Activated CD4-positive, alpha-beta T cell treated with anti-CD3 and anti-CD28 coated beads, Interleukin-2, amount 10 ng/mL, durations not matched to agents 24 days and 14 days (primary cell): ENCODE measurements around the gene MTRF1. TPM values are rescaled to one million over a fixed set of nuclear protein-coding genes. Genes with fewer than 3 reads are reported as not detected.

Experiments used
- DNase-seq: peaks from one replicate; pipeline ENCODE4 v3.0.0; 2022
- H3K27ac Mint-ChIP-seq: one replicate; pipeline ENCODE4 v1.8.0; 2022; ENCODE audit warnings: mild to moderate bottlenecking, mixed read lengths
- H3K27me3 Mint-ChIP-seq: one replicate; pipeline ENCODE4 v1.8.0; 2022; ENCODE audit warnings: mixed read lengths
- H3K36me3 Mint-ChIP-seq: one replicate; pipeline ENCODE4 v1.8.0; 2022; ENCODE audit warnings: low read depth, mild to moderate bottlenecking, mixed read lengths
- H3K4me1 Mint-ChIP-seq: one replicate; pipeline ENCODE4 v1.8.0; 2021; ENCODE audit warnings: mixed read lengths
- H3K4me3 Mint-ChIP-seq: one replicate; pipeline ENCODE4 v1.8.0; 2022; ENCODE audit warnings: mild to moderate bottlenecking, moderate library complexity, mixed read lengths
- H3K9me3 Mint-ChIP-seq: one replicate; pipeline ENCODE4 v1.8.0; 2021; ENCODE audit warnings: mixed read lengths
- intact Hi-C: fragments of 100-400 bp; cut with micrococcal nuclease; formaldehyde crosslinking; loops from one replicate; pipeline ENCODE4 v1.15.1; 2023
- total RNA-seq: library from RNA; stranded (reverse); gene quantifications from 2 replicates; pipeline ENCODE4 v1.2.3, GENCODE V29; 2022

Gene MTRF1
- total RNA-seq: 20.1 and 20.6 TPM in 2 replicates

GRCh38 chr13:41263261-41263971 is at the start of gene MTRF1:
Gene MTRF1 (minus strand): TSS chr13:41263576. CDS start chr13:41260907, 2,669 bp downstream.
- H3K36me3 Mint-ChIP-seq: peaks cover 17% of the 10 kb centered on the region
- H3K27ac Mint-ChIP-seq: peak within 1 kb of the TSS; percentile 100
- intact Hi-C loops: loop anchor here (1.0 kb wide), 4 partner anchors 48 to 202 kb away; partner anchors contain the start of genes KBTBD6, KBTBD7, NAA16 and WBP4
- peak within 1 kb of the TSS; percentile 98 for H3K4me3 Mint-ChIP-seq
- H3K4me1 Mint-ChIP-seq: peaks cover 8% of the 10 kb centered on the region
- peaks cover 4% of the 10 kb centered on the region for H3K9me3 Mint-ChIP-seq
- peak; percentile 94 for DNase-seq
- H3K27me3 Mint-ChIP-seq: no peaks in the 10 kb centered on the region

- intact Hi-C loops: loop anchor here (2.0 to 10.0 kb wide), 5 partner anchors 44 to 1679 kb away; partner anchors contain the start of genes DGKH, EPSTI1 and KBTBD6
- DNase-seq: no peak
- peaks cover 10% of the 10 kb centered on the region for H3K36me3 Mint-ChIP-seq
- no peaks in the 10 kb centered on the region for H3K9me3 Mint-ChIP-seq
- H3K27me3 Mint-ChIP-seq: no peaks in the 10 kb centered on the region
- H3K4me1 Mint-ChIP-seq: peaks cover 41% of the 10 kb centered on the region
- H3K27ac Mint-ChIP-seq: no peak overlapping the region
- H3K4me3 Mint-ChIP-seq: peak overlapping the region; percentile 94
Measured at GRCh38 chr13:41313117-41313516, 49.7 kb upstream of the MTRF1 start.

GRCh38 chr13:41312176-41312500 is 48.8 kb upstream of the MTRF1 start:
- intact Hi-C loops: loop anchor here (2.0 to 10.0 kb wide), 5 partner anchors 45 to 1680 kb away; partner anchors contain the start of genes DGKH, EPSTI1 and KBTBD6
- Mint-ChIP-seq H3K4me3 (peak overlapping the region; percentile 94), H3K27me3 (no peaks in the 10 kb centered on the region), H3K27ac (peak overlapping the region; percentile 92), H3K36me3 (peaks cover 4% of the 10 kb centered on the region), H3K9me3 (no peaks in the 10 kb centered on the region), H3K4me1 (peaks cover 41% of the 10 kb centered on the region)
- DNase-seq: peak; percentile 75

GRCh38 chr13:41311406-41312175 is 48.2 kb upstream of the MTRF1 start:
- Mint-ChIP-seq H3K27ac (peak overlapping the region; percentile 93), H3K9me3 (no peaks in the 10 kb centered on the region), H3K27me3 (no peaks in the 10 kb centered on the region), H3K36me3 (peaks cover 3% of the 10 kb centered on the region), H3K4me1 (peaks cover 37% of the 10 kb centered on the region), H3K4me3 (peak overlapping the region; percentile 94)
- peak; percentile 88 for DNase-seq
- intact Hi-C loops: loop anchor here (1.0 to 10.0 kb wide), 9 partner anchors 46 to 1681 kb away; partner anchors contain the start of genes DGKH, EPSTI1, KBTBD6 and KBTBD7

GRCh38 chr13:41310963-41311405 is 47.6 kb upstream of the MTRF1 start, which contains the start of gene NAA16:
Gene NAA16 (plus strand): TSS chr13:41311267. CDS start chr13:41311529, 262 bp downstream.
- Mint-ChIP-seq H3K9me3 (no peaks in the 10 kb centered on the region), H3K4me1 (peaks cover 37% of the 10 kb centered on the region), H3K27me3 (no peaks in the 10 kb centered on the region), H3K4me3 (peak within 1 kb of the TSS; percentile 94), H3K36me3 (peaks cover 3% of the 10 kb centered on the region), H3K27ac (peak within 1 kb of the TSS; percentile 93)
- intact Hi-C loops: loop anchor here (1.0 to 10.0 kb wide), 8 partner anchors 46 to 1681 kb away; partner anchors contain the start of genes DGKH, EPSTI1, KBTBD7 and MTRF1
- peak; percentile 98 for DNase-seq

GRCh38 chr13:41307884-41308640 is 44.7 kb upstream of the MTRF1 start:
- H3K4me3 Mint-ChIP-seq: no peak overlapping the region
- peaks cover 3% of the 10 kb centered on the region for H3K36me3 Mint-ChIP-seq
- H3K27me3 Mint-ChIP-seq: peaks cover 10% of the 10 kb centered on the region
- no peak for DNase-seq
- H3K4me1 Mint-ChIP-seq: peaks cover 17% of the 10 kb centered on the region
- no peaks in the 10 kb centered on the region for H3K9me3 Mint-ChIP-seq
- intact Hi-C loops: no loop called here
- no peak overlapping the region for H3K27ac Mint-ChIP-seq

GRCh38 chr13:41306271-41307145 is 43.1 kb upstream of the MTRF1 start:
- DNase-seq: no peak
- Mint-ChIP-seq H3K4me3 (no peak overlapping the region), H3K4me1 (peaks cover 12% of the 10 kb centered on the region), H3K27ac (no peak overlapping the region), H3K27me3 (peaks cover 12% of the 10 kb centered on the region), H3K9me3 (no peaks in the 10 kb centered on the region), H3K36me3 (no peaks in the 10 kb centered on the region)
- intact Hi-C loops: no loop called here

- H3K36me3 Mint-ChIP-seq: no peaks in the 10 kb centered on the region
- no peak overlapping the region for H3K27ac Mint-ChIP-seq
- peaks cover 12% of the 10 kb centered on the region for H3K27me3 Mint-ChIP-seq
- intact Hi-C loops: no loop called here
- no peak overlapping the region for H3K4me3 Mint-ChIP-seq
- peaks cover 3% of the 10 kb centered on the region for H3K4me1 Mint-ChIP-seq
- DNase-seq: peak; percentile 43
- no peaks in the 10 kb centered on the region for H3K9me3 Mint-ChIP-seq
Measured at GRCh38 chr13:41304551-41304950, 41.2 kb upstream of the MTRF1 start.

- no peaks in the 10 kb centered on the region for H3K9me3 Mint-ChIP-seq
Measured at GRCh38 chr13:41302743-41303142, 39.4 kb upstream of the MTRF1 start.

GRCh38 chr13:41299316-41300094 is 36.1 kb upstream of the MTRF1 start:
- H3K4me3 Mint-ChIP-seq: no peak overlapping the region
- no peaks in the 10 kb centered on the region for H3K36me3 Mint-ChIP-seq
- DNase-seq: no peak
- H3K27ac Mint-ChIP-seq: no peak overlapping the region
- peaks cover 13% of the 10 kb centered on the region for H3K27me3 Mint-ChIP-seq
- peaks cover 5% of the 10 kb centered on the region for H3K4me1 Mint-ChIP-seq
- H3K9me3 Mint-ChIP-seq: no peaks in the 10 kb centered on the region
- intact Hi-C loops: no loop called here

More at GRCh38 chr13:41302743-41303142, 39.4 kb upstream of the MTRF1 start:
- Mint-ChIP-seq H3K27ac (no peak overlapping the region), H3K36me3 (no peaks in the 10 kb centered on the region), H3K4me1 (peaks cover 5% of the 10 kb centered on the region), H3K4me3 (no peak overlapping the region), H3K27me3 (peaks cover 15% of the 10 kb centered on the region)
- no peak for DNase-seq
- intact Hi-C loops: no loop called here

GRCh38 chr13:41296879-41297646 is 33.7 kb upstream of the MTRF1 start:
- DNase-seq: no peak
- no peak overlapping the region for H3K27ac Mint-ChIP-seq
- peaks cover 9% of the 10 kb centered on the region for H3K27me3 Mint-ChIP-seq
- intact Hi-C loops: no loop called here
- H3K4me3 Mint-ChIP-seq: no peak overlapping the region
- no peaks in the 10 kb centered on the region for H3K9me3 Mint-ChIP-seq
- H3K4me1 Mint-ChIP-seq: peaks cover 5% of the 10 kb centered on the region
- no peaks in the 10 kb centered on the region for H3K36me3 Mint-ChIP-seq
